Testis (tissue), 2 donors: ENCODE measurements around the gene PLA2G4F.

Experiments used
- CTCF ChIP-seq, 3 experiments: fragments of 450-650 bp in 2 of 3; fragments of 200-600 bp in 1 of 3; sonication (generic) in 1 of 3; IDR thresholded peaks; one replicate each; pipeline ENCODE4 v1.5.1; 2016 to 2019; ENCODE audit warnings: antibody characterized with exemption in 3 of 3, mild to moderate bottlenecking in 2 of 3, moderate library complexity in 1 of 3
- POLR2A ChIP-seq: fragments of 450-650 bp; IDR thresholded peaks from one replicate; pipeline ENCODE4 v1.6.1; 2017; ENCODE audit warnings: antibody characterized with exemption, mild to moderate bottlenecking, moderate library complexity

GRCh38 chr15:42144841-42145375 is 11.5 kb downstream of the PLA2G4F start:
- TF ChIP-seq CTCF (IDR thresholded peaks at IDR 0.05) (no peak), POLR2A (no peak)
